IMR-90 (cell line): ENCODE data around the gene CEACAM3. TPM values are rescaled to one million over a fixed set of nuclear protein-coding genes. Genes with fewer than 3 reads are reported as not detected.

Experiments used
- ATAC-seq: fragments of 200-7000 bp; cut with Tn5 transposase; 2 replicates; pipeline ENCODE4 v1.9.1; 2020; ENCODE audit warnings: low read depth, mild to moderate bottlenecking, moderate library complexity
- BruUV-seq: library from RNA; stranded (reverse); fragments of 400-500 nt; replicated peaks from 2 replicates; lab custom pipeline; 2021; lab: Mats Ljungman, UMichigan
- CTCF ChIA-PET: fragments of 300-600 bp; formaldehyde crosslinking; extraction: SDS; loops from one replicate; lab custom pipeline; 2021; ENCODE audit warnings: antibody characterized with exemption; lab: Yijun Ruan, JAX
- POLR2A ChIA-PET: fragments of 300-600 bp; sonication (Branson Sonifier 250); formaldehyde crosslinking; loops from one replicate; lab custom pipeline; 2022; ENCODE audit warnings: antibody characterized with exemption; ENCODE audit not compliant: unreplicated experiment; lab: Charles Lee
- DNase-seq: peaks from one replicate; pipeline ENCODE4 v3.0.0; 2013
- H2AFZ ChIP-seq: replicated peaks from 2 replicates; pipeline ENCODE3; 2013; ENCODE audit warnings: low read length, mild to moderate bottlenecking; ENCODE audit not compliant: poor library complexity
- H2AK5ac ChIP-seq: 2 replicates; pipeline ENCODE4 v1.6.1; 2013; ENCODE audit warnings: low read depth, low read length, inconsistent platforms
- H2AK9ac ChIP-seq: replicated peaks from 2 replicates; pipeline ENCODE3; 2013; ENCODE audit warnings: mild to moderate bottlenecking, low read depth, low read length, moderate library complexity; ENCODE audit not compliant: poor library complexity
- H2BK120ac ChIP-seq: 2 replicates; pipeline ENCODE4 v1.6.1; 2013; ENCODE audit warnings: low read depth, low read length, inconsistent platforms
- H2BK15ac ChIP-seq: 3 replicates; pipeline ENCODE4 v1.6.1; 2013; ENCODE audit warnings: low read depth, low read length, inconsistent platforms
- H2BK20ac ChIP-seq: 2 replicates; pipeline ENCODE4 v1.6.1; 2013; ENCODE audit warnings: low read depth, mild to moderate bottlenecking, inconsistent platforms, low read length, moderate library complexity
- H2BK5ac ChIP-seq: 2 replicates; pipeline ENCODE4 v1.6.1; 2013; ENCODE audit warnings: mild to moderate bottlenecking, low read depth, low read length, inconsistent platforms; ENCODE audit not compliant: poor library complexity, severe bottlenecking
- H3K14ac ChIP-seq: replicated peaks from 2 replicates; pipeline ENCODE4 v1.6.1; 2013; ENCODE audit warnings: low read depth, low read length, inconsistent platforms
- H3K18ac ChIP-seq: 2 replicates; pipeline ENCODE4 v1.6.1; 2013; ENCODE audit warnings: low read depth, low read length, control low read depth
- H3K23ac ChIP-seq: 2 replicates; pipeline ENCODE4 v1.6.1; 2013; ENCODE audit warnings: low read depth, low read length, inconsistent platforms
- H3K27ac ChIP-seq: 2 replicates; pipeline ENCODE4 v1.5.1; 2013; ENCODE audit warnings: mild to moderate bottlenecking, control low read depth, low read length; ENCODE audit not compliant: insufficient read depth
- H3K27me3 ChIP-seq: 2 replicates; pipeline ENCODE4 v1.6.1; 2013; ENCODE audit warnings: low read length; ENCODE audit not compliant: control insufficient read depth, insufficient read depth
- H3K36me3 ChIP-seq: 2 replicates; pipeline ENCODE4 v1.6.1; 2013; ENCODE audit warnings: low read length, mixed read lengths; ENCODE audit not compliant: control insufficient read depth, insufficient read depth
- H3K4ac ChIP-seq: 2 replicates; pipeline ENCODE4 v1.6.1; 2013; ENCODE audit warnings: low read depth, low read length, inconsistent platforms
- H3K4me1 ChIP-seq: 2 replicates; pipeline ENCODE4 v1.6.1; 2013; ENCODE audit warnings: low read length, mixed read lengths; ENCODE audit not compliant: control insufficient read depth, insufficient read depth
- H3K4me2 ChIP-seq: 2 replicates; pipeline ENCODE4 v1.6.1; 2013; ENCODE audit warnings: low read depth, mild to moderate bottlenecking, control low read depth, low read length, moderate library complexity
- H3K4me3 ChIP-seq: 2 replicates; pipeline ENCODE4 v1.5.1; 2013; ENCODE audit warnings: low read depth, mild to moderate bottlenecking, control low read depth, low read length, moderate library complexity; ENCODE audit not compliant: insufficient read depth
- H3K56ac ChIP-seq: 2 replicates; pipeline ENCODE4 v1.6.1; 2013; ENCODE audit warnings: low read length, inconsistent platforms; ENCODE audit not compliant: insufficient read depth; ENCODE audit errors: extremely low read depth
- H3K79me1 ChIP-seq, 2 experiments: 2 replicates each; pipeline ENCODE4 v1.6.1; 2013; ENCODE audit warnings: low read length in 2 of 2, inconsistent platforms in 1 of 2, low read depth in 1 of 2
- H3K9ac ChIP-seq: 2 replicates; pipeline ENCODE4 v1.6.1; 2013; ENCODE audit warnings: low read depth, low read length, control low read depth
- H3K9me1 ChIP-seq: 2 replicates; pipeline ENCODE4 v1.6.1; 2013; ENCODE audit warnings: low read length, inconsistent platforms; ENCODE audit not compliant: insufficient read depth
- H3K9me3 ChIP-seq: 2 replicates; pipeline ENCODE4 v1.6.1; 2013; ENCODE audit warnings: low read length; ENCODE audit not compliant: control insufficient read depth, insufficient read depth
- H4K20me1 ChIP-seq: 2 replicates; pipeline ENCODE4 v1.6.1; 2013; ENCODE audit warnings: low read length, inconsistent platforms; ENCODE audit not compliant: insufficient read depth
- H4K5ac ChIP-seq: 2 replicates; pipeline ENCODE4 v1.6.1; 2013; ENCODE audit warnings: mild to moderate bottlenecking, low read depth, low read length, control low read depth
- H4K8ac ChIP-seq, 2 experiments: 2 replicates each; pipeline ENCODE4 v1.6.1; 2013; ENCODE audit warnings: low read depth in 2 of 2, low read length in 2 of 2, control low read depth in 1 of 2, inconsistent platforms in 1 of 2
- H4K91ac ChIP-seq: 2 replicates; pipeline ENCODE4 v1.6.1; 2013; ENCODE audit warnings: low read depth, low read length, inconsistent platforms; ENCODE audit not compliant: insufficient read depth
- CEBPB ChIP-seq: IDR thresholded peaks from 2 replicates; pipeline ENCODE4 v1.6.1; 2012; ENCODE audit warnings: low read depth, low read length, improper control_type of control experiment
- FOS ChIP-seq: fragments of 150-350 bp; IDR thresholded peaks from 2 replicates; pipeline ENCODE4 v1.6.1; 2016; ENCODE audit warnings: low read depth, low read length
- MAFK ChIP-seq: IDR thresholded peaks from 2 replicates; pipeline ENCODE4 v1.6.1; 2012; ENCODE audit warnings: low read depth, low read length, improper control_type of control experiment
- MXI1 ChIP-seq: IDR thresholded peaks from 2 replicates; pipeline ENCODE4 v1.6.1; 2012; ENCODE audit warnings: low read depth, mild to moderate bottlenecking, low read length, moderate library complexity, borderline replicate concordance
- NFE2L2 ChIP-seq: fragments of 150-350 bp; IDR thresholded peaks from 2 replicates; pipeline ENCODE4 v1.6.1; 2016; ENCODE audit warnings: low read depth, mild to moderate bottlenecking, low read length
- POLR2A ChIP-seq: IDR thresholded peaks from 2 replicates; pipeline ENCODE4 v1.6.1; 2012; ENCODE audit warnings: mild to moderate bottlenecking, low read depth, low read length
- RAD21 ChIP-seq: IDR thresholded peaks from 2 replicates; pipeline ENCODE4 v1.6.1; 2012; ENCODE audit warnings: low read length, improper control_type of control experiment
- RCOR1 ChIP-seq: IDR thresholded peaks from 2 replicates; pipeline ENCODE4 v1.6.1; 2012; ENCODE audit warnings: mild to moderate bottlenecking, low read length, improper control_type of control experiment; ENCODE audit not compliant: insufficient replicate concordance
- WGBS, 2 experiments: methylation state at CpG; one replicate each; pipeline versions ENCODE4 v1.1.5 to v1.1.7; 2013; ENCODE audit warnings: missing lambda C conversion rate in 2 of 2; ENCODE audit not compliant: insufficient read length in 1 of 2; ENCODE audit errors: extremely low coverage in 2 of 2; 5-methylcytosine and 5-hydroxymethylcytosine counted together
- dilution Hi-C: fragments of 300-500 bp; cut with HindIII; formaldehyde crosslinking; loops from one replicate; pipeline ENCODE4 v1.14.3; 2018; ENCODE audit warnings: low sequenced_read_pairs; ENCODE audit not compliant: unreplicated experiment
- in situ Hi-C: fragments of 300-500 bp; cut with MboI; formaldehyde crosslinking; loops from 3 replicates; pipeline ENCODE4 v1.14.3; 2019; ENCODE audit warnings: low sequenced_read_pairs, inconsistent platforms, mixed read lengths
- intact Hi-C: fragments of 100-400 bp; cut with micrococcal nuclease; formaldehyde crosslinking; loops from 2 replicates; pipeline ENCODE4 v1.10.0; 2022
- polyA plus RNA-seq, 3 experiments: library from polyadenylated mRNA; depleted of rRNA; stranded (reverse); fragments of >200 nt; gene quantifications; 2 replicates each; pipeline ENCODE4 v1.2.3, GENCODE V29; 2012; ENCODE audit warnings: low replicate concordance in 1 of 3
- total RNA-seq: library from RNA; depleted of rRNA; stranded (reverse); fragments of >200 nt; gene quantifications from 2 replicates; pipeline ENCODE4 v1.2.3, GENCODE V29; 2012
- TF ChIP-seq, protein P1 (sequence below): fragments of 150-350 bp; IDR thresholded peaks from 2 replicates; pipeline ENCODE4 v1.6.1; 2016; ENCODE audit warnings: low read depth, mild to moderate bottlenecking, low read length, moderate library complexity, borderline replicate concordance
- TF ChIP-seq, protein P2 (sequence below): fragments of 150-350 bp; IDR thresholded peaks from 2 replicates; pipeline ENCODE4 v1.6.1; 2017; ENCODE audit warnings: mild to moderate bottlenecking, antibody characterized with exemption, low read length, low read depth

The CEACAM3 gene
- total and polyA plus RNA-seq, 2 of the 4 experiments (the other 2 are of a cell fraction) = not detected

DNA sequence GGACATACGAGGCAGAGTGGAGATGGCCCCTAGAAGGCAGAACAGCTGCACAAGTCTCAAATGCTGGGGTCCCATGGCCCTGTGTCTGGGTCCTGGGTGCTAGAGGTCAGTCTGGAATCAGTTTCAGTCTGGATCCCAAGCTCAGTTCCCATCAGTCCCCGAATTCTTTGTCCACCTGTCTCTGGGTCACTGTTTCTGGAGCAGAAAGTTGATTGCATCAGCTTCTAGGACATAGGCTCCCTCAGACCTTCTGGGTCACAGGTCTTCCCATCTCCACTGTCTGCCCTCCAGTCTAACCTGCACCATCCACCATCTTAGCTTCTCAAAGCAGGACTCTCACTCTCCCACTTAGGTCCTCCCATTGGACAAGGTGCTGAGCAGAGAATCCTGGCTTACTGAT is 42.8 kb downstream of the CEACAM3 start:
- H3K4ac ChIP-seq = no peak overlapping the region
- ChIA-PET POLR2A (no interaction called here), CTCF (no interaction called here)
- peak overlapping the region; percentile 43 for H2AFZ ChIP-seq
- DNase-seq (no peak), ATAC-seq (no peak)
- H2BK20ac ChIP-seq = no peak overlapping the region
- H3K4me1 ChIP-seq = no peaks in the 10 kb centered on the region
- no peak overlapping the region for H3K56ac ChIP-seq
- H2AK9ac ChIP-seq = no peak overlapping the region
- H3K27ac ChIP-seq = no peak overlapping the region
- TF ChIP-seq, protein P1, sequence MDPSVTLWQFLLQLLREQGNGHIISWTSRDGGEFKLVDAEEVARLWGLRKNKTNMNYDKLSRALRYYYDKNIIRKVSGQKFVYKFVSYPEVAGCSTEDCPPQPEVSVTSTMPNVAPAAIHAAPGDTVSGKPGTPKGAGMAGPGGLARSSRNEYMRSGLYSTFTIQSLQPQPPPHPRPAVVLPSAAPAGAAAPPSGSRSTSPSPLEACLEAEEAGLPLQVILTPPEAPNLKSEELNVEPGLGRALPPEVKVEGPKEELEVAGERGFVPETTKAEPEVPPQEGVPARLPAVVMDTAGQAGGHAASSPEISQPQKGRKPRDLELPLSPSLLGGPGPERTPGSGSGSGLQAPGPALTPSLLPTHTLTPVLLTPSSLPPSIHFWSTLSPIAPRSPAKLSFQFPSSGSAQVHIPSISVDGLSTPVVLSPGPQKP = no peak
- TF ChIP-seq RAD21 (no peak), MAFK (no peak), RCOR1 (no peak), FOS (no peak), NFE2L2 (no peak), CEBPB (no peak), POLR2A (no peak), MXI1 (no peak)
- TF ChIP-seq, protein P2, sequence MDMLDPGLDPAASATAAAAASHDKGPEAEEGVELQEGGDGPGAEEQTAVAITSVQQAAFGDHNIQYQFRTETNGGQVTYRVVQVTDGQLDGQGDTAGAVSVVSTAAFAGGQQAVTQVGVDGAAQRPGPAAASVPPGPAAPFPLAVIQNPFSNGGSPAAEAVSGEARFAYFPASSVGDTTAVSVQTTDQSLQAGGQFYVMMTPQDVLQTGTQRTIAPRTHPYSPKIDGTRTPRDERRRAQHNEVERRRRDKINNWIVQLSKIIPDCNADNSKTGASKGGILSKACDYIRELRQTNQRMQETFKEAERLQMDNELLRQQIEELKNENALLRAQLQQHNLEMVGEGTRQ = no peak
- no peaks in the 10 kb centered on the region for H3K36me3 ChIP-seq
- H4K20me1 ChIP-seq = no peaks in the 10 kb centered on the region
- H2BK5ac ChIP-seq = no peak overlapping the region
- H3K23ac ChIP-seq = no peak overlapping the region
- H4K5ac ChIP-seq = no peak overlapping the region
- in situ Hi-C loops (no loop called here), intact Hi-C loops (no loop called here), dilution Hi-C loops (no loop called here)
- H3K9me3 ChIP-seq = no peaks in the 10 kb centered on the region
- no peak overlapping the region for H3K18ac ChIP-seq
- no peak overlapping the region for H3K14ac ChIP-seq
- peaks cover 13% of the 10 kb centered on the region for H3K27me3 ChIP-seq
- H2BK120ac ChIP-seq = no peak overlapping the region
- H3K4me2 ChIP-seq = no peak overlapping the region
- no peak overlapping the region for H4K8ac ChIP-seq
- BruUV-seq = no TSS peak
- 14% methylated on average over 1 of the region's 2 CpGs; no CpG with 5 or more reads in 1 of the 2 experiments for WGBS, 2 experiments
- no peaks in the 10 kb centered on the region for H3K79me1 ChIP-seq
- no peak overlapping the region for H4K91ac ChIP-seq
- no peak overlapping the region for H3K4me3 ChIP-seq
- H2AK5ac ChIP-seq = no peak overlapping the region
- H3K9me1 ChIP-seq = no peaks in the 10 kb centered on the region
- H2BK15ac ChIP-seq = no peak overlapping the region
- H3K9ac ChIP-seq = no peak overlapping the region
